Suprapubic skin (tissue), 4 donors: ENCODE data around the gene ADAM33. TPM values are rescaled to one million over a fixed set of nuclear protein-coding genes. Genes with fewer than 3 reads are reported as not detected.

Experiments used
- DNase-seq, 2 donors: peaks; one replicate each; pipeline ENCODE4 v3.0.0-alpha.2; 2019; ENCODE audit warnings: low spot score in 2 of 2
- H3K27ac ChIP-seq: fragments of 200-600 bp; sonication (generic); one replicate; pipeline ENCODE4 v1.5.1; 2019
- H3K27me3 ChIP-seq: fragments of 200-600 bp; sonication (generic); one replicate; pipeline ENCODE4 v1.5.1; 2019
- H3K36me3 ChIP-seq: fragments of 200-600 bp; sonication (generic); one replicate; pipeline ENCODE4 v1.5.1; 2019
- H3K4me1 ChIP-seq: fragments of 200-600 bp; sonication (generic); one replicate; pipeline ENCODE4 v1.5.1; 2019
- H3K4me3 ChIP-seq: fragments of 200-600 bp; sonication (generic); one replicate; pipeline ENCODE4 v1.5.1; 2019; ENCODE audit warnings: mild to moderate bottlenecking
- H3K9me3 ChIP-seq: fragments of 200-600 bp; sonication (generic); one replicate; pipeline ENCODE4 v1.5.1; 2019
- CTCF ChIP-seq, 2 donors: fragments of 200-600 bp in 1 of 2; fragments of 450-650 bp in 1 of 2; sonication (generic) in 1 of 2; IDR thresholded peaks; one replicate each; pipeline ENCODE4 v1.5.1; 2016 to 2019; ENCODE audit warnings: antibody characterized with exemption in 2 of 2, mild to moderate bottlenecking in 1 of 2, moderate library complexity in 1 of 2
- EP300 ChIP-seq: sonication (generic); formaldehyde crosslinking; IDR thresholded peaks from one replicate; pipeline ENCODE4 v1.6.1; 2017; ENCODE audit warnings: antibody characterized with exemption
- POLR2A ChIP-seq, 2 donors: fragments of 450-650 bp; IDR thresholded peaks; one replicate each; pipeline ENCODE4 v1.6.1; 2017; ENCODE audit warnings: antibody characterized with exemption in 2 of 2, mild to moderate bottlenecking in 2 of 2, moderate library complexity in 2 of 2
- POLR2AphosphoS5 ChIP-seq, 3 donors: sonication (generic); formaldehyde crosslinking; IDR thresholded peaks; one replicate each; pipeline ENCODE4 v1.6.1; 2017; ENCODE audit warnings: antibody characterized with exemption in 3 of 3
- WGBS: methylation state at CpG from one replicate; pipeline ENCODE4 v1.1.5; 2018; 5-methylcytosine and 5-hydroxymethylcytosine counted together
- total RNA-seq, 4 donors: library from RNA; depleted of rRNA; stranded (reverse); fragments of >200 nt; gene quantifications; one replicate each; pipeline ENCODE4 v1.1.0, GENCODE V29; 2016

The ADAM33 gene
- 10 to 100 TPM in 3 of 4 donors, 1 to 10 TPM in 1; 6.3 to 24.3 (median 13.4) TPM for total RNA-seq

GRCh38 chr20:3681931-3682781 lies at the start of gene ADAM33:
TSS of gene ADAM33 (minus strand) at chr20:3682010. CDS start at chr20:3682004, 6 bp downstream.
- H3K9me3 ChIP-seq: no peaks in the 10 kb centered on the region
- peak within 1 kb of the TSS; percentile 54 for H3K4me3 ChIP-seq
- no peak for DNase-seq
- H3K4me1 ChIP-seq: peaks cover 40% of the 10 kb centered on the region
- peaks cover 27% of the 10 kb centered on the region for H3K27me3 ChIP-seq
- no peaks in the 10 kb centered on the region for H3K36me3 ChIP-seq
- no peak for TF ChIP-seq CTCF (IDR thresholded peaks at IDR 0.05)
- no peak for TF ChIP-seq EP300
- TF ChIP-seq POLR2A (IDR thresholded peaks at IDR 0.05): no peak
- no peak for TF ChIP-seq POLR2AphosphoS5 (IDR thresholded peaks at IDR 0.05)
- H3K27ac ChIP-seq: peak within 1 kb of the TSS; percentile 85
- 44% methylated on average over 7 of the region's 65 CpGs for WGBS

GRCh38 chr20:3730803-3731672 lies 49.2 kb upstream of the ADAM33 start:
- TF ChIP-seq EP300: no peak
- TF ChIP-seq CTCF (IDR thresholded peaks at IDR 0.05): no peak
- TF ChIP-seq POLR2AphosphoS5 (IDR thresholded peaks at IDR 0.05): no peak
- no peak for TF ChIP-seq POLR2A (IDR thresholded peaks at IDR 0.05)
- Histone ChIP-seq H3K36me3 (no peaks in the 10 kb centered on the region), H3K4me3 (no peak overlapping the region), H3K27ac (no peak overlapping the region), H3K9me3 (no peaks in the 10 kb centered on the region), H3K27me3 (no peaks in the 10 kb centered on the region), H3K4me1 (peaks cover 23% of the 10 kb centered on the region)
- WGBS: 84% methylated on average over 12 of the region's 12 CpGs
- no peak for DNase-seq

GRCh38 chr20:3729811-3730540 lies 48.2 kb upstream of the ADAM33 start:
- Histone ChIP-seq H3K4me3 (no peak overlapping the region), H3K27me3 (no peaks in the 10 kb centered on the region), H3K9me3 (no peaks in the 10 kb centered on the region), H3K27ac (no peak overlapping the region), H3K4me1 (peaks cover 23% of the 10 kb centered on the region), H3K36me3 (no peaks in the 10 kb centered on the region)
- DNase-seq: no peak
- 75% methylated on average over 7 of the region's 8 CpGs for WGBS
- no peak for TF ChIP-seq CTCF (IDR thresholded peaks at IDR 0.05)
- no peak for TF ChIP-seq POLR2A (IDR thresholded peaks at IDR 0.05)
- TF ChIP-seq POLR2AphosphoS5 (IDR thresholded peaks at IDR 0.05): no peak
- no peak for TF ChIP-seq EP300

GRCh38 chr20:3729378-3729777 lies 47.6 kb upstream of the ADAM33 start:
- peaks cover 23% of the 10 kb centered on the region for H3K4me1 ChIP-seq
- no peaks in the 10 kb centered on the region for H3K36me3 ChIP-seq
- no peak for DNase-seq
- H3K27me3 ChIP-seq: no peaks in the 10 kb centered on the region
- TF ChIP-seq POLR2A (IDR thresholded peaks at IDR 0.05) (no peak), CTCF (IDR thresholded peaks at IDR 0.05) (no peak), POLR2AphosphoS5 (IDR thresholded peaks at IDR 0.05) (no peak)
- H3K4me3 ChIP-seq: no peak overlapping the region
- no peak overlapping the region for H3K27ac ChIP-seq
- H3K9me3 ChIP-seq: no peaks in the 10 kb centered on the region
- 87% methylated on average over 5 of the region's 6 CpGs for WGBS
